ENCODE measurements around the gene DICER1. TPM values are rescaled to one million over a fixed set of nuclear protein-coding genes. Genes with fewer than 3 reads are reported as not detected.
"Not testable (repeated sequence)": the region's sequence is repeated elsewhere in the genome, so short reads cannot be mapped to it uniquely, and the experiment has no call there.

The DICER1 gene
- total RNA-seq, 1 donor from 2014 or later = 27.6 TPM

DNA sequence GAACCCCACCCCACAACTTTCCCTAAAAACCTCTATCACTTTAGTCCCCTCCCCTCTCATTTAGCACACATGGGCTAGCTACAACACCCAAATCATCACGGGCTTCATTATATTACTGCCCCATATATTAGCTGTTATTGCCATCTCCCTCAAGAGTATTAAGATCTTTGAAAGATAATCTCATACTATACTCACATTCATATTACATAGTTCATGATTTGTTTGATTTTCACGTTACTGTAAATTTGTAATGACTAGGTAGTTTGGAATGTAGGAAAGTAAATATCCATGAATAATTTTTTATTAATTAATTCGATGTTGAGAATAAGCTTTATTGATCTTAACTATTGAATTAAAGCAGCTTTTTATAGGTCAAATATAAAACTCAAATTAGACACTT, 7.9 kb downstream of the DICER1 start:
- DNase-seq (ENCODE audit: low read depth in 2 of 2) = no peak

- DNase-seq (ENCODE audit: low read depth in 2 of 2) = no peak
Observed at GRCh38 chr14:95147597-95147996, 9.7 kb downstream of the DICER1 start.

DNA sequence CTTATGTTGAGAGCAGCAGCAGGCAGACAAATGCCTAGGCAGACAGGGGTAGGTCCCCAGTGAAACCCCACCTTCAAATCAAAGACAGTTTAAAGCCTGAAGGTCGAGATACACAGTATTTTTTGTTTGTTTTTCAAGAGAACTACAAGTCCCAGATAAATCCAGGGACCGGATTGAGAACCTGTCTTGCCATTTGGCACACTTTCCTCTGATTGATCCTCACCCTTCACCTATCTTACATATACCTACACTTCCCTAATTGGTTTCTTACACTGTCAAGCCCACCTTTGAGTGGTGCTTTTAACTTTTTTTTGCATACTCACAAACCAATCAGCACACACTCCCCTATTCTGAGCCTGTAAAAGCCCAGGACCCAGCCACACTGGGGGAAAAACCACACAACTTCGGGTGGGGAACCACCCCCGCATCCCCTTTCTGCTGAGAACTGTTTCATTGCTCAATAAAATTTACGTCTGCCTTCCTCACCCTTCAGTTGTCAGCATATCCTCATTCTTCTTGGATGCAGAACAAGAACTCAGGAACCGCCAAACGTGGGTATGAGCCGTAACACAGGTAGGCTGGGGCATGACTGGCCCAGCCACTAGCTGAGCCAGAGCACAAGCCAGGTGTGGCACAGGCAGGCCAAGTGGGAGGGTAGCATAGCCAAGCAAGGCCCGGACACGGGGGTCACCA, 11.1 kb downstream of the DICER1 start:
- DNase-seq (ENCODE audit: low read depth in 2 of 2) = no peak

DNA sequence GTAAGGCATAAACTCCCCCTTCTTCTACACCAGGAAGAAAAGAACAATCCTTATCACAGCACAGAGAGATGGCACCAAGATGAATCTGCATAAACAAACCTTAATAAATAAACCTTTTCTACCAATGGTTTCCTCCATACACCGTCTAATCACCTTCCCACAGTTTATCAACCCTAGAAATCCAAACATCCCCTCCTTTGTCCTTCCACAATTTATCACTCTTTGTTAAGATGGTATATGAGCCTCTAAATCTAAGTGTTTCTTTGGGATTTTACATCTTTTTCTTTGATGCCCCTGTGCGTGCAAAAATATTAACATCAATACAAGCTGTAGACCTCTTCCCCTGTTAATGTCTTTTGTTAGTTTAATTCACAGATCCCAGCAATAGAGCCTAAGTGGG, 12.5 kb downstream of the DICER1 start:
- no peak for DNase-seq (ENCODE audit: low read depth in 2 of 2)

- DNase-seq (ENCODE audit: low read depth in 2 of 2) = peak; percentile 42 to 48
Observed at GRCh38 chr14:95143808-95144620, 13.3 kb downstream of the DICER1 start.

DNA sequence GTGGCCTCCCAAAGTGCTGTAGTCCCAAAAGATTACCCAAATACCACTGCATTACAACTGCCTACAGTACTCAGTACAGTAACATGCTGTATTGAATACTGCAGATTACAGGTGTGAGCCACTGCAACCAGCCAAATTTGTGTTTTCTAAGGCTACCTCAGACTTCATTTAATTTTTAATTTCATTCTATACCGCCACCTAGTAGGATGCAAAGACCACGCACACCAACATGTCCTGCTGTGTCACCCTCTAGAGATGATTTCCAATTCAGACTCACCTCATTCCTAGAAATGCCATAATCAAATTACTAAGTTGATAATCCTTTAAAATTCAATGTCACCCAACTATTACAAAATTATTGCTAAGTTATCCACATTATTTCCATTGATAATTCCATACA, 15.1 kb downstream of the DICER1 start:
- no peak for DNase-seq (ENCODE audit: low read depth in 2 of 2)

GRCh38 chr14:95141684-95142083, 15.6 kb downstream of the DICER1 start:
- DNase-seq (ENCODE audit: low read depth in 2 of 2) = no peak

- peak; percentile 11 to 34 for DNase-seq (ENCODE audit: low read depth in 2 of 2)
Observed at GRCh38 chr14:95140060-95140858, 17.1 kb downstream of the DICER1 start.

DNA sequence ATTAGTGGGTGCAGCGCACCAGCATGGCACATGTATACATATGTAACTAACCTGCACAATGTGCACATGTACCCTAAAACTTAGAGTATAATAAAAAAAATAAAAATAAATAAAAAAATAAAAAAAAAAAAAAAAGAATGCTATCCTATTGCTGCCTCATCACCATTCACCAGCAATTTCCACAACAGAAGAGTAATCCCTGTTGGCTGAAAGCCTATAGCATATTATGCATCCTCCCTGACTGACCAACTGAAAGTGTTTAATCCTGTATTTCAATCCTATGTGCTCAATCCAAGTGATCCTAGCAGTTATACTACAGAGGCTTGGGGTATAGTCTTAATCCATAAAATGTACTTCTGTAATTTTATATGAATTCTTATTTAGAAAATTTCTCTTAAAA, 18.5 kb downstream of the DICER1 start:
- DNase-seq (ENCODE audit: low read depth in 2 of 2) = peak in 1 of 2 donors; percentile 51

- DNase-seq (ENCODE audit: low read depth in 2 of 2) = not testable (repeated sequence)
Observed at GRCh38 chr14:95138455-95138854, 18.9 kb downstream of the DICER1 start.

DNA sequence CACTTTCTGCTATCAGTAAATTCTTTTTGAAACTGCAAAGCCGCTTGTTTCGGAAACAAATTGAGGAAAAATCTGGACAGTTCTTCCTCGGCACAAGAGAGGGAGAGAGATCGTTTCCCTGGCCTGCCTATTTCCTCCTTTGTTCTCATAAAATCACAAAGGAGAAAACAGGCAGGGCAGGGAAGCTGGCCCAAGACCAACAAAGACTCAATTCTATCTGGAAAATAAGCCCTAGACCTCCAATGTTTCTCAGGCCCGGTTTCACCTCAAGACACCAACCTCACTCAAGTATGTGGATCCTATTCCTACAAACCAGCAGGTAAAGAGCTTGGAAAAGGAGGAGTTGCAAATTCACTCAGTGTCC, 19.5 kb downstream of the DICER1 start:
- DNase-seq (ENCODE audit: low read depth in 2 of 2) = peak; percentile 19 to 43

GRCh38 chr14:95137164-95137803, 20.0 kb downstream of the DICER1 start:
- no peak for DNase-seq (ENCODE audit: low read depth in 2 of 2)

GRCh38 chr14:95136631-95137030, 20.7 kb downstream of the DICER1 start:
- DNase-seq (ENCODE audit: low read depth in 2 of 2) = no peak

- DNase-seq (ENCODE audit: low read depth in 2 of 2) = peak; percentile 41 to 64
Observed at GRCh38 chr14:95134304-95134933, 22.9 kb downstream of the DICER1 start.

- DNase-seq (ENCODE audit: low read depth in 2 of 2) = peak; percentile 14 to 45
Observed at GRCh38 chr14:95133282-95133681, 24.0 kb downstream of the DICER1 start.

- no peak for DNase-seq (ENCODE audit: low read depth in 2 of 2)
Observed at GRCh38 chr14:95132760-95133159, 24.6 kb downstream of the DICER1 start.

DNA sequence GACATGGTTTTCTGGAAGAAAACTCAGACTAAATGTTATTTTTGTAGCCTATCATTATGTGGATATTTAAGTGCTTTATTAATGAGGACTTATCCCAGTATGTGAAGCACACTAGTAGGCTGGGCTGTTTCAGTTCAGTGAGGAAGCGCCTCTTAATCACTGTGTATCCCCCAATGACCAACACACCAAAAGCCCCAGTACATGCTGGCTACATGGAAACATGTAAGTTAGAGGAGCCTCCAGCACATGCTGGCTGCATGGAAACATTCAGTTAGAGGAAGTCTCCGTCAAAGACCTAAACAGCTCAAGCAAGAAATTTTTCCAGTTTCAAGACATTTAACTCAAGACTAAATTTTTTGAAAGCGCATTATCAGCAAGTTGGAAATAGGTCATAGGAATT, 26.8 kb downstream of the DICER1 start:
- DNase-seq (ENCODE audit: low read depth in 2 of 2) = no peak

DNA sequence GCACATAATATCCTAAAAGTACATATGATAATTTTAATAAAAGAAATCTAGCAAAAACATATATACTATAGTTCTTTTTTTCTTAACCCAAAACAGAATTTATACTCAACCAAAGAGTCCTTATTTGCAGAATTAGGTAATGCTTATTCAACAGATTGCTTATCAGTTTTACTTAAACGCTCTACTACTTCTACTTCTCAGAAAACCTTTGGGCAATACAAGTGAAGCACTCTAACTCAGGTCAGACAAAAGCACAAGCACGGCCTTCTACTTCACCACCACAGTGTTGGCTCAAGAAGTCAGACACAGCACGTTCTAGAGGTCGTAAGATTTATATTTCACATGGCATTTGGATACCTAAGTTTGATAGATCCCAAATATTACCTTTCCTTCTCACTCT, 29.2 kb downstream of the DICER1 start:
- no peak for DNase-seq (ENCODE audit: low read depth in 2 of 2)

DNA sequence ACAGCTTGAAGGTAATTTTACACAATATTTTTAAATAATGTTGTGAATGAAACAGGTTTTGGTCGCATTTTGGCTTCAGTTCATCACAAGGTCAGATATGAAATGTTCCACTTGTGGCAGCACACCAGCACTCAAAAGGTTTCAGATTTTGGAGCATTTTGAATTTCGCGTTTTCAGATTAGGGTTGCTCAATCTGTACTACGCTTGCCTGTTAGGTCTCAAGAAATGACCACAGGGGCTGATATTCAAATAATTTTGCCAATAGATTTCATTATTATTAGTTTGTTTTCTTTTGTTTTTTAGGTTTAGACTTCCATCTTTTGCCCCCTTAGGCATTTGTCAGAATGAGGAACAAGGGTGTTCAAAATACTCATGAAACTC, 29.8 kb downstream of the DICER1 start:
- DNase-seq (ENCODE audit: low read depth in 2 of 2) = no peak

DNA sequence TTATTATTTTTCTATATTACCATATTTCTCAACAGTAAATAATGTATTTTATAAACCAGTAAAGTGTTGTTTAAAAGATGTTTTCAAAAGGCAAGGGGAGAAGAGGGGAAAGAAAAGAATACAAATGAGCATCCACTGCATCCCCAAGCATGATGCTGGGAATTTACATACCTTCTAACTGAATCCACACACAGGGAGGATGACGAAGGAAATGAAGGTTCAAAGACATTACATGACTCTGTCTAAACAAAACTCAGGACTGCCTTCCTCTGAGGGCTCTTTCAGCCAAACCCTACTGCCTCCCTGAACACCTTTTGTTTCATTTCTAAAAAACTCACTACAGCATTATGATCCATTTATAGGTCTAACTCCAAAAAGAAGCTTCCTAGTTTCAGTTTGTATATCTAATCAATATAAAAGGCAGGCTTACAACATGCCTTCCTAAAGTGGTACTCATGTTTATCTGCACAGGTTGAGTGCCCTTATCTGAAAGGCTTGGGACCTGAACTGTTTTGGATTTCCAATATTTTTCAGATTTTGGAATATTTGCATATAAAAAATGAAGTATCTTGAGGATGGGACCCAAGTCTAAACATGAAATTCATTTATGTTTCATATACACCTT, 30.3 kb downstream of the DICER1 start:
- DNase-seq (ENCODE audit: low read depth in 2 of 2) = no peak

- DNase-seq (ENCODE audit: low read depth in 2 of 2) = peak in 1 of 2 donors; percentile 45
Observed at GRCh38 chr14:95125915-95126314, 31.4 kb downstream of the DICER1 start.

All from lung microvascular endothelial cell (primary cell).